Ishikawa (cell line): ENCODE data around the gene F12.

Experiments used
- CEBPB ChIP-seq: IDR thresholded peaks from 2 replicates; pipeline ENCODE4 v1.6.1; 2012
- CREB1 ChIP-seq: IDR thresholded peaks from 2 replicates; pipeline ENCODE4 v1.6.1; 2012; ENCODE audit warnings: low read depth
- EP300 ChIP-seq: IDR thresholded peaks from 2 replicates; pipeline ENCODE4 v1.6.1; 2012; ENCODE audit warnings: borderline replicate concordance
- FOXM1 ChIP-seq: IDR thresholded peaks from 2 replicates; pipeline ENCODE4 v1.6.1; 2012; ENCODE audit warnings: low read depth, borderline replicate concordance
- NFIC ChIP-seq: IDR thresholded peaks from 2 replicates; pipeline ENCODE4 v1.6.1; 2012
- RAD21 ChIP-seq: IDR thresholded peaks from 2 replicates; pipeline ENCODE4 v1.6.1; 2012; ENCODE audit warnings: low read depth
- REST ChIP-seq: IDR thresholded peaks from 2 replicates; pipeline ENCODE4 v1.6.1; 2012; ENCODE audit warnings: low read depth, mild to moderate bottlenecking
- TAF1 ChIP-seq: IDR thresholded peaks from 2 replicates; pipeline ENCODE4 v1.6.1; 2012; ENCODE audit warnings: low read depth, mild to moderate bottlenecking
- TCF12 ChIP-seq: IDR thresholded peaks from 2 replicates; pipeline ENCODE4 v1.6.1; 2012; ENCODE audit warnings: low read depth
- TEAD4 ChIP-seq: IDR thresholded peaks from 2 replicates; pipeline ENCODE4 v1.6.1; 2012
- YY1 ChIP-seq: IDR thresholded peaks from 2 replicates; pipeline ENCODE4 v1.6.1; 2012; ENCODE audit warnings: low read depth
- ZBTB7A ChIP-seq: IDR thresholded peaks from 2 replicates; pipeline ENCODE4 v1.6.1; 2012; ENCODE audit warnings: low read depth
- TF ChIP-seq, protein P1 (sequence below): IDR thresholded peaks from 2 replicates; pipeline ENCODE4 v1.6.1; 2012
- TF ChIP-seq, protein P2 (sequence below): IDR thresholded peaks from 2 replicates; pipeline ENCODE4 v1.6.1; 2012

Gene F12

GRCh38 chr5:177446200-177447065 is 37.1 kb upstream of the F12 start, which contains the start of gene PRR7:
Gene PRR7, plus strand, starts transcription at chr5:177446814. Its CDS starts 8,254 bp downstream, at chr5:177455068.
- TF ChIP-seq NFIC (no peak), CREB1 (no peak), CEBPB (no peak), YY1 (no peak), FOXM1 (no peak), TCF12 (peak; percentile 11; the same call in 1 of the 2 replicates), ZBTB7A (peak; percentile 24; the same call in 1 of the 2 replicates), EP300 (no peak), REST (no peak), RAD21 (no peak)
- TF ChIP-seq, protein P1, sequence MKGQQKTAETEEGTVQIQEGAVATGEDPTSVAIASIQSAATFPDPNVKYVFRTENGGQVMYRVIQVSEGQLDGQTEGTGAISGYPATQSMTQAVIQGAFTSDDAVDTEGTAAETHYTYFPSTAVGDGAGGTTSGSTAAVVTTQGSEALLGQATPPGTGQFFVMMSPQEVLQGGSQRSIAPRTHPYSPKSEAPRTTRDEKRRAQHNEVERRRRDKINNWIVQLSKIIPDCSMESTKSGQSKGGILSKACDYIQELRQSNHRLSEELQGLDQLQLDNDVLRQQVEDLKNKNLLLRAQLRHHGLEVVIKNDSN = no peak

DNA sequence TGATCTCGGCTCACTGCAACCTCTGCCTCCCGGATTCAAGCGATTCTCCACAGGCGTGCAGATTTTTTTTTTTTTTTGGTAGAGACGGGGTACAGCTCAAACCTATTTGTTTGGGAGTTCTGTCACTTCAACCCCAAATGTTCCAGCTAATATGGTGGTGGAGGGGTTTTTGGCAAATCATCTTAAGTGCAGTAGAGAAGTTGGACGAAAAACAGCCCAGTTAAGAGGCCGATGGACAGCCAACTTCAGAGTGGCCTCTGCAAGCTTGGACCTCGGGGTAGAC is 36.5 kb upstream of the F12 start:
- TF ChIP-seq, protein P1 = no peak
- TF ChIP-seq EP300 (no peak), TAF1 (no peak), NFIC (no peak), RAD21 (no peak), ZBTB7A (no peak), TEAD4 (no peak), REST (no peak), CREB1 (no peak), CEBPB (no peak), YY1 (no peak), TCF12 (no peak), FOXM1 (no peak)
- TF ChIP-seq, protein P2, sequence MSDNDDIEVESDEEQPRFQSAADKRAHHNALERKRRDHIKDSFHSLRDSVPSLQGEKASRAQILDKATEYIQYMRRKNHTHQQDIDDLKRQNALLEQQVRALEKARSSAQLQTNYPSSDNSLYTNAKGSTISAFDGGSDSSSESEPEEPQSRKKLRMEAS = no peak

- no peak for TF ChIP-seq NFIC
- TF ChIP-seq REST = no peak
- no peak for TF ChIP-seq CEBPB
- no peak for TF ChIP-seq YY1
- TF ChIP-seq, protein P1 = no peak
Measured at GRCh38 chr5:177445052-177445916, 35.9 kb upstream of the F12 start.
